ENCODE measurements around the gene TCF12.

- TF ChIP-seq POLR2A (IDR thresholded peaks at IDR 0.05) (no peak), CTCF (IDR thresholded peaks at IDR 0.05) (no peak)
Observed at GRCh38 chr15:57326196-57326595, 407.8 kb downstream of the TCF12 start.
